ENCODE results near the gene FOXP4. TPM values are rescaled to one million over a fixed set of nuclear protein-coding genes. Genes with fewer than 3 reads are reported as not detected.
A peak's percentile ranks its signal among the peaks of the same experiment; 100 is the strongest.

The FOXP4 gene, protein sequence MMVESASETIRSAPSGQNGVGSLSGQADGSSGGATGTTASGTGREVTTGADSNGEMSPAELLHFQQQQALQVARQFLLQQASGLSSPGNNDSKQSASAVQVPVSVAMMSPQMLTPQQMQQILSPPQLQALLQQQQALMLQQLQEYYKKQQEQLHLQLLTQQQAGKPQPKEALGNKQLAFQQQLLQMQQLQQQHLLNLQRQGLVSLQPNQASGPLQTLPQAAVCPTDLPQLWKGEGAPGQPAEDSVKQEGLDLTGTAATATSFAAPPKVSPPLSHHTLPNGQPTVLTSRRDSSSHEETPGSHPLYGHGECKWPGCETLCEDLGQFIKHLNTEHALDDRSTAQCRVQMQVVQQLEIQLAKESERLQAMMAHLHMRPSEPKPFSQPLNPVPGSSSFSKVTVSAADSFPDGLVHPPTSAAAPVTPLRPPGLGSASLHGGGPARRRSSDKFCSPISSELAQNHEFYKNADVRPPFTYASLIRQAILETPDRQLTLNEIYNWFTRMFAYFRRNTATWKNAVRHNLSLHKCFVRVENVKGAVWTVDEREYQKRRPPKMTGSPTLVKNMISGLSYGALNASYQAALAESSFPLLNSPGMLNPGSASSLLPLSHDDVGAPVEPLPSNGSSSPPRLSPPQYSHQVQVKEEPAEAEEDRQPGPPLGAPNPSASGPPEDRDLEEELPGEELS
- 1.2 and 1.5 TPM in 2 replicates for total RNA-seq (2014; rRNA removed; shearing (Covaris generic))
- polyA plus RNA-seq (2015; cell fraction: cytosol; rRNA removed), result 20.7 and 30.2 TPM in 2 replicates
- polyA plus RNA-seq (2015; cell fraction: nucleus; rRNA removed), result 4.6 and 6.9 TPM in 2 replicates

DNA sequence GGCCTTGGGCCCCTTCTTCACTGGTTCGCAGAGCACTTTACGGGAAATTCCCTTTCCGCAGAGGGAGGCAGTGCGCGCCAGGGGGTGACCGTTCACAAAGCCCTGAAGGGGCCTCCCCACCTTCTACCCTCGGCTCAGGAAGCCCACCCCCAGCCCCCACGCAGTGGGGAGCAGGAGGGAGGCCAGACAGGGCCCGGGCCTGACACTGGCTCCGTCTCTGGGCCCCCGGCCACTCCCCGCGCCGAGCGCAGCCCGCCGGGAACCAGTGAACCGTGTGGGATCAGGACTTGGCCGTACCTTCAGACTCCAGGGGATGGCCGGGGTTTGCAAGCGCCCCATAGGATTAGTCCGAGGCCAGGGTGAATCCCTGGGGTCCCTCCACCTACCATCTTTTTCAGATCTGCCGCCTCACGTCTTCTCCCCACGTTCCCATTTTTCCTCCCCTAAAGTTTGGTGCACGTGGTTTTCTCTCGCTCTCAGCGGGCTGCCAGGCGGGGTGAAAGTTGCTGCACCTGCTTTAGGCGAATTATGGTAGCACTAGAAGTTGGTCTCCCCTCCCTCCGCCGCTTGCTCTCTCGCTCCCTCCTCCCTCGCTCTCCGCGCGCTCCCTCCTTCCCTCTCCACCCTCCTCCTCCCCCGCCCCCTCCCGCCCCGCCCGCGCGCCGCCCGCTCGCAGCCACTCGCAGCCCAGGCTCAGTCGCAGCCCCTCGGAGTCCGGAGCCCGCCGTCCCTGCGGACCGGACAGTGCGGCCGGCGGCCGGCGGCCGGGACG, at the start of gene FOXP4:
TSS of gene FOXP4 (plus strand) at position 679 of the 772 bp plus-strand sequence. CDS start 19,380 bp downstream, outside the sequence.
- peak; percentile 92 for DNase-seq (ENCODE audit: low read depth, low spot score)
- in situ Hi-C loops (cut with HindIII; ENCODE audit: low pct_unique_long_range_greater_than_20kb, low sequenced_read_pairs), result no loop called here

DNA sequence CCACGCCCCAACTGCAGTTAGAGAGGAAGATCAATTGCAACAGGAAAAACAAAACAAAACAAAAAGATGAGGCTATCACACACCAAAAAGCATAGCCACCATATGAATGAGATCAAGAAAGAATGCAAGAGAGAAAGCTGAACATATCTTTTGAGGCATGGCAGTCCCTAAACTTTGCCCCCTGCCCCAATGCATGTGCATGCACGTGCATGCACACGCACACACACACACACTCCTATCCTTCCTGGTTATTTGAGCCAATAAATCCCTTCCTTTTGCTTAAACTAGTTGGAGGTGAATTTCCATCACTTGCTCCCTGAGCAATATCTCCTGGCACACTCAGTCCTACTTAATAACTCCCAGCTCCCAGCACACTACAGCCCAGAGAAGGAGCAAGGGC, 48.6 kb upstream of the FOXP4 start:
- no peak for DNase-seq (ENCODE audit: low read depth, low spot score)
- in situ Hi-C loops (cut with HindIII; ENCODE audit: low pct_unique_long_range_greater_than_20kb, low sequenced_read_pairs), result no loop called here

DNA sequence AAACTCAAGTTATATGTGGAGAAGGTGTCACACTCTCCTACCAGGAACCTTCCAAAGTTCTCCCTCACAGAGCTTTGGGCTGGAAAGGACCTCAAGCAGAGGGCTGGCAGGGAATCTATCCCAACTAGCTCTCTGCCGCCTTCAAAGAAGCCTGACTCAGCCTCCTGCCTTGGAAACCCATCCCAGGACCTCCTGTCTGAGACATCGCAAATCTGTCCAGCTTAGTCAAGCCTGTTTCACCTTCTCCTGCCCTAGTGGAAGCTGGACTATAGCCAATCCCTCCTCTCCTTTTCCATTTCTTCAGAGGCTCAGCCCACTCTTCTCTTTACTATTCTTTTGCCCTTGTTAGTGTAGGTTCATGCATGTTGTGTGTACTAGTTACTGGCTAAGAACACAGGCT, 48.2 kb upstream of the FOXP4 start:
- DNase-seq (ENCODE audit: low read depth, low spot score), result no peak
- in situ Hi-C loops (cut with HindIII; ENCODE audit: low pct_unique_long_range_greater_than_20kb, low sequenced_read_pairs), result no loop called here

DNA sequence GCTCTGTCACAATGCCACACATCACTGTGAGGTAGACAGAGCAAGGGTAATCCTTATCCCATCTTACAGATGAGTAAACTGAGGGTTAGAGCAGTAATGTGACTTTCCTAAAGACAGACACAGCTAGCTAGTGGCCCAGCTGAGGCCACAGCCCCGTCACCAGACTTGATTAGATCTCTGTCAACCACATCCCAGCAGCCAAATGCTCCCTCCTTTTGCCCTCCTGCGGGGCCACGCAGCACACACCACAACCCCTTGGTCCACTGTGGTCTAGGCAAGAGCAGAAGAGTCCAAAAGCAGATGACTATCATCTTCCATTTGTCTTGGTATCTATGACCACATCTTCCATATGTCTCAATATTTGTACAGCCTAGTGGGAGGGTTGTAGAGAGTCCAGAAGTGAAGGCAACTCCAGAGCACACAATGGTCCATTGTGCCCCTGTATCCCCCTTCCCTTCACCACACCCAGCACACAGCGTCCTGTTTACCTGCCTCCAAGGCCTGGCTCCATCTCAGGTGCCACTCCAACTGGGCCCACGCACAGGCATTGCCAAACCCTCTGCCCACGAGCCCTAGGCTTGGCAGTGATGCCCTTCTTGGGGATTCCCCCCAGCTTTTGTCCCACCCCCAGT, 47.1 kb upstream of the FOXP4 start:
- no peak for DNase-seq (ENCODE audit: low read depth, low spot score)
- in situ Hi-C loops (cut with HindIII; ENCODE audit: low pct_unique_long_range_greater_than_20kb, low sequenced_read_pairs), result no loop called here

DNA sequence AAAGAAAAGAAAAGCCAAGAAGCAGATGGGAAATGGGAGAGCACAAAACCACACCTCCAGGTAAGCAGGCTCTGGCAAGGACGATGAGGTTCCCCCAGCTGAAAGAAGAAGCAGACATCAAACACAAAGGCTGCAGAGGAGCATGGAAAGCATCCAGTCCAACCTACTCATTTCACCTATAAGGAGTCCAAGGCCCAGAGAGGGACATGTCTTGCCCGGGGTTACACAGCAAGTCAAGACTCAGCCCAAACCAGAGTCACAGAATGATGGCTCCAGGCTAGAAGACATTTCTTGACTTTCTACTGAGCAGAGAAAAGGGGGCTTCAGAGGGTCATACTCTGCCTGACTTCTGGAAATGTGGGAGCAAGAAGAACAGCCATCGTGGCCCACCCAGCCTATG, 45.6 kb upstream of the FOXP4 start:
- in situ Hi-C loops (cut with HindIII; ENCODE audit: low pct_unique_long_range_greater_than_20kb, low sequenced_read_pairs), result no loop called here
- DNase-seq (ENCODE audit: low read depth, low spot score), result no peak

DNA sequence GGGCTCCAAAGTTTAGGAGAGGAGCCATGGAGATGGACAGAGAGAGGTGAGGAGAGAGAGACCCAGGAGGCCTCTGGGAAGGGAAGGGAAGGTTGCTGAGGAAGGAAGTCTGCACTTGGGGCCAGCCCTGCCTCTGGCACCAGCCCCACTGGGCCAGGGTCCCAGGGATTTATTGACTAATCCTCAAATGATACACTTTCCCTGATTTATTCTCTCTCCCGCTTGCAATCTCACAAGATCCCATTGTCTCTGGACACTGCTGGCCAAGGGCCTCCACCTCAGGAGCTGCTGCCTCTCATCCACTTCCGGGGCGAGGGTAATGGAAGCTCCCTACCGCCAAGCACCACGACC, 43.6 kb upstream of the FOXP4 start:
- DNase-seq (ENCODE audit: low read depth, low spot score), result no peak
- in situ Hi-C loops (cut with HindIII; ENCODE audit: low pct_unique_long_range_greater_than_20kb, low sequenced_read_pairs), result no loop called here

DNA sequence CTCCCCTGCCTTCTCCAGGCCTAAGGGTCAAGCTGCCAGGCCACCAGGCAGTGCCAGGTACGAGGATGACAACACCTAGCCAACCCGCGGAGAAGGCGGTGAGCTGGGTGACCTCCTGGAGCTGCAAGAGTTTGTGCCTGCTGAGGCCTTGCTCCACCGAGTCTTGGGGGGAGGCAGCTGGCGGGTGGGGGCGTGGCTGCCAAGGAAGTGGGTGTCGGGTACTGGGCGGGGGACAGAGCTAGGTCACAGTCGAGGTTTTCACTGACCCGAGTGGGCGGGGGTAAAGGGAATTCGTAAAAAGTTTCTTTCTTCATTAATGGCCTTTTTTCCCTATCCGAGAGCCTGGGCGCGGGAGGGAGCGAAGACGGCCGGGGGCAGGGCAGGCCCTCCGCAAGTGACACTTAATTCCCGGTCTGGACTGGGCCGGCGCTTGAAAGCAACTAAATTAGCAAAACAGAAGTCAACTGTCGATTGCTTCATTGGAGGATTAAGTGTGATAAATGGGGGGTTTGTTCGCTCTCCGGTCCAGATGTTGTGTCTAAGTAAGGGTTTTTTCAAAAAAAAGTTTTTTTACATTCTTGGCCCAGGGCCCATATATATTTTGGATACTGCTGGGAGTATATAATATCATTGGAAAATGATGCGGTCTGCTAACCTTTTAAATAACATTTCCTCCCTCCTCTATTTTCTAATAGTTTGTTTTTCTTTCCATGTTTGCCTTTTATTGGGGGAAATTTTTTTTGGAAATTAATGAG, 43.1 kb upstream of the FOXP4 start:
- DNase-seq (ENCODE audit: low read depth, low spot score), result no peak
- in situ Hi-C loops (cut with HindIII; ENCODE audit: low pct_unique_long_range_greater_than_20kb, low sequenced_read_pairs), result no loop called here

DNA sequence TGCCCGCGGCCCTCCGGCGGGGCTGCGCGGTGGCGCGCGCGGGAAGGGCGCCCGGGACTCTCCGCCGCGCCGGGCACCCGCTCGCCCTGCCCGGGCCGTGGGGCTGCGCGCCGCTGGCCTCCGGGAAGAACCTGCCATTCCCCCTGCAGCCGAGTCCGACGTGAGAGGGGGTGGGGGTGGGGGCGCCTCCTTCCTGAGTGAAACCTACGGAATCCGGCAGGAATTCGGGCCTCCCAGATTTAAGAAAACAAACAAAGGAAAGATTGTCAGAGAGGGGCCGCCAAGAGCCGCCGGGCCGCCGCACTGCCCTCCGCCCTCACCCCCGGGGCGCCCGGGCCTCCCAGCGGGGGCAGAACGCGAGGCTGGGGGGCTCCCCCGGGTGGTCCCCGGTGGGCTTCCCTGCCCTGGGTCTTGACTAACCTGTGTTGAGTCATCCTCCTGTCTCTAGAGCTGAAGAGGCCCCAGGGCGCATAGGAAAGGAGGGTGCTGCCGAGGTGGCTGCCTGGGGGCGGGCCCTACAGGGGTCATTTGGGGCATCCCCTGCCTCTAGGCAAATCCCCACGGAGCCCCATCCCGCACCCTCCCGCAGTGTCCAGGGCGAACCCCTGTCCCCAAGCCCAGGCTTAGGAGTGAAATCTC, 42.2 kb upstream of the FOXP4 start:
- no peak for DNase-seq (ENCODE audit: low read depth, low spot score)
- in situ Hi-C loops (cut with HindIII; ENCODE audit: low pct_unique_long_range_greater_than_20kb, low sequenced_read_pairs), result no loop called here

DNA sequence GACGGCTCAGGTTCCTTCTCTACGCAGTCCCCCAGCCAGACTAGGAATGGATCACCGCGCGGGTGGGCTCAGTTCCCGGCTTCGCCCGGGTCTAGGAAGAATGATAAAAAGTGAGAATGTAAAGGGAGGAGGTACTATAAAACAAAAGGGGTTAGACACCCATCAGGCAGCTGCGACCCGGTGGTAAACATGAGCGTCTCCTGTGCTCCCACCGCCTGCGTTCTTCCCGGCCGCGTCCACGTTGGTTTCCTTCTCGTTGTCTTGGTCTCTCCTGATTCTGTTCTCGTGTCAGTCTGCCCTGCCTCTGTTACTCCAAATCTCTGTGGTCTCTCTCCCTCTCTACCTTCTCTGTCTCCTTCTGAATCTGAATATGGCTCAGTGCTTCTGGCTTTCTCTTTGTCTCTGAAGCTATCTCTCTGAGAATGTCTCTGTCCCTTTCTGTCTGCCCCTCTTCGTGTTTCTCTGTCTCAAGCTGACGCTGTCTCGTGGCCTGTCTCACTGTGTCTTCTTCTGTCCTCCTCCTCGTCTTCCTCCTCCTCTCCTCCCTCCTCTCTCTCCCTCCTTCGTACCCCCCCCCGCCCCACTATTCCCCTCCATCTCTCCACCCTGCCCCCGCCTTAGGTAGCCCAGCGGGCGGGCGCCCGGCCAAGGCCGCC, 41.6 kb upstream of the FOXP4 start:
- no peak for DNase-seq (ENCODE audit: low read depth, low spot score)
- in situ Hi-C loops (cut with HindIII; ENCODE audit: low pct_unique_long_range_greater_than_20kb, low sequenced_read_pairs), result no loop called here

DNA sequence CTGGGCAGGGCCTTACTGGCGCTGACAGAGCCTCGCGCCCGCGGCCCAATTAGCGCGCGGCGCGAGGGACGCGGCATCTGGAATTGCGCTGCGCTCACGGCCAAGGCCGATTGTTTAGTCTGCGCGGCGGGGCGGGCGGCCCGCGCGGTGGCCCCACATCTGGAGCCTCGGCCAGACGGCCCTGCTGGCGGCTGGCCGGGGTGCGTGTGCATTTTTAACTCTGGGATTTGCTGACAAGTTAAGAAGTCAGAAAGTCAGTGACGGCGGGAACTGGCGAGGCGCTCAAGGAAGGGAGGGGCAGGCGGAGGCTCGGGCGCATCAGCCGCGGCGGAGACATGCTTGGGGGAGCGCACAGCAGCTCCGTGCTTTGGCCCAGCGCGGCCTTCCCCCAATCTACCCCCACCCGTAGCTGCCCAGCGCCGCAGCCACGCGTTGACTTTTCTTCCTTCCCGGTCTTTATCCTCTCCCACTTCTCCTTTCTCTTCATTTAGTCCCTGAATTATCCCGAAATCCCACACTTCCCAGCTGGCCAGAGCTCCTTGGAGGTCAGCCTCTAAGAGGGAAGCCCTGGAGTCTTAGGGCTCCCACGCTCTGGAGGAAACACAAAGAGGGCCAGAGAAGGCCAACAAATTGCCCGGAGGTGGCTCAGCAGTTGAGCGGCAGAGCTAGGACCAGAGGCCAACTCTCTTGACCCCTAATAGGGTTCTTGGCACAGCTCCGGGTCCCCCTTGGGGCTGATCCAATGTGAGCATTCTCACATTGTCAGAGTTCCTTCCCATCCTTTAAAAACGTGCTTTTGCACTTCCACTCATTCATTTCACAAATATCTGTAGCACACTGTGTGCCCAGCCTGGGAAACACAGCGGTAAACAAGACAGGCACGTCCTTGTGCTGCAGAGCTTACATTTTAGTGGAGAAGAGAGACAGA, 40.8 kb upstream of the FOXP4 start:
- in situ Hi-C loops (cut with HindIII; ENCODE audit: low pct_unique_long_range_greater_than_20kb, low sequenced_read_pairs), result no loop called here
- no peak for DNase-seq (ENCODE audit: low read depth, low spot score)

DNA sequence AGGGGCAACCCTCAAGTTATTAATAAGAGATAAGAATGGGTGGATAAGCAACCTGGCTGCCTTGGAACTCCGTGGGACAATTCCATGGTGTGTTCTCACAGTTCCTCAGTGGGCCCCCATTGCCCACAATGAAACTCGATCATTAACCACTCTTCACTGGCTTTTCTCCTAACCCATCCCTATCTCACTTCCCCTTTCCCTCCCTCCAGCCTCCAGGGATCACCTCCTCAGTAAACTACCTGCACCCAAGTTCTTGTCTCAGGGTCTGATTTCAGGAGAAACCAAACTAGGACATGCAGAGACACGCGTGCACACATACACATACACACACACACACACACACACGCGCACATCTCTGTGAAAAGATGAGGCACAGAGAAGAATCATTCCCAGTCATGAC, 37.7 kb upstream of the FOXP4 start:
- in situ Hi-C loops (cut with HindIII; ENCODE audit: low pct_unique_long_range_greater_than_20kb, low sequenced_read_pairs), result no loop called here
- DNase-seq (ENCODE audit: low read depth, low spot score), result no peak

DNA sequence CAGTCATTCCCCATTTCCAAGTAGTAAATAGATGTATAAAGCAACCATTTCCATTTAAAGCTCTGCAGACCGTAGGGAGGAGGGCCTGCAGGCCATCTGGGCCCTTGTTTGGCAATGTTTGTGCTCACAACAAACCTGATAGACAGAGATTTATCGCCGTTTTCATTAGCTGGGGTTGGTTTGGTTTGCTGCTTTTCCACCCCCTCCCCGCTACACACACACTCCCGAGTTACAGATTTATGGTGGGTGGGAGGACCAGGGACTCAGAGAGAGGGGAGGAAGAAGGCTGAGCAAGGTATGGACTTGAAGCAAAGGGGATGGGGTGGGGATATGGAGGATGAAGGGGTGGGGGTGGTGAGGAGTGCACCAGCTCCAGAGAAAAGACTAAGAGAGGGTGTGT, 36.6 kb upstream of the FOXP4 start:
- DNase-seq (ENCODE audit: low read depth, low spot score), result no peak
- in situ Hi-C loops (cut with HindIII; ENCODE audit: low pct_unique_long_range_greater_than_20kb, low sequenced_read_pairs), result no loop called here

DNA sequence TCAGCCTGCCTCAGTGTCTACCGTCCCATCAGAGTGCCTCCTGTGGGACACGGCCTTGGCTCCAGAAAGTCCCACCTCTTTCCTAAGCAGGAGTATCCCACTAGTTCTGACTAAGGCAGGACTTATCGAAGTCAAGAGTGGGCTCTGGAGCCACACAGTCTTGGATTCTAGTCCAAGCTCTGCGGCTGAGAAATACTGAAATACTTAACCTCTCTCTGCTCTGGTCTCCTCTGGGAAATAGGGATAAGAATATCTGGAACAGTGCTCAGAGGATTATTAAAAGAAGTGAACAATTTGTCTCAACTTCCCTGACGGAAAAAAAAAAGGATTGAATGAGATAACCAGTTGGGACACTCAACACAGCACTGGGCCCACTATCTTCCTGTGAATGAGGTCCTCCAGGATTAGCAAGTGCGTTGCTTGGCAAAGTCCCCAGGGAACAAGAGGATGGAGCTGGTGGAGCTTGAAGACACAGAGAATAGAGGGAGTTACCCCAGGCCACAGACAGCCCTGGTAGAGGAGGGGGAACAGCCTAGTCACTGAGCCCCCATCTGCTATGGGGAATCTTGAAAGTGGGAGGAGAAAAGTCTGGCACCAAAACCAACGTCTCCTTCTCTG, 34.6 kb upstream of the FOXP4 start:
- in situ Hi-C loops (cut with HindIII; ENCODE audit: low pct_unique_long_range_greater_than_20kb, low sequenced_read_pairs), result no loop called here
- DNase-seq (ENCODE audit: low read depth, low spot score), result no peak

DNA sequence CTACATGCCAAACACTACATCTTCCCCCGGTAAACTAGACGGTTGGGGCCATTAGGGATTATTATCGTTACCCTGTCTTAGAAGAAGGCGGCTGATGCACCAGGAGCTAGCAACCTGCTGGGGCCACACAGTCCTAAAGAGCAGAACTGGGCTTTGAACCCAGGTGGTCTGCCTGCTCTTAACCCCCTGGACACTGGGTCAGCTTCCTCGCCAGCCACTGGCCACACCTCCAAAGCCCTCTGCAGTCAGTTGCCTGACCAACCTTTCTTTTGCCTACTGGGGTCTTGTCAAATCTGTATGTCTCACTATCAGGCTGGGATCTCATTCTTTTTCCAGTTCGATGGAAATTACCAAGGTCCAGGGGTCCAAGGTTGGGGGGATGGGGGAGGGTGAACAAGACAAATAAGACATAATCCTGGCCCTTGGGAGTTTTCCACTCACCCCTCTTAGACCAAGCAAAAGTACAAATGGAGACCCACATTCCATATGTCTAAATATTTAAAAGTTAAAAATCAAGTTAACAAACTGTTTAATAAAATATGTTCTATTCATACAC, 34.0 kb upstream of the FOXP4 start:
- no peak for DNase-seq (ENCODE audit: low read depth, low spot score)
- in situ Hi-C loops (cut with HindIII; ENCODE audit: low pct_unique_long_range_greater_than_20kb, low sequenced_read_pairs), result no loop called here

DNA sequence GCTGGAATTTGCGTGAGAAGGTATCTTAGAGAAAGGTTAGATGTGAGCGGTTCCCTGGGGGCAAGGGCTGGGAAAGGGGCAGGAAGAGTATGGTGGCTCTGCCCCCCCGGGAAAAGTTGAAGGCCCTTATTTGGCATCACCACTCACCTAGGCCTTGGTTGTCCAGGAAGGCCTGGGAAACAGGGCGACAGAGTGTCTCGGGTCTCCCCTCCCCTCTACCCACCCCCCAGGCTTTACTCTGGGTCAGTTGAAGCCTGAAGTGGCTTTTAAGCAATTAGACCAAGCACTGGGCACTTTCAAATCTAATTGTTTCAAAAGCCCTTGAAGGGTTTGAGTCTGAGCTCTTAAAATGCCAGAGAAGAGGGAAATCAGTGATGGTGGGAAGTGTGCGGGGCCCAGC, 30.2 kb upstream of the FOXP4 start:
- in situ Hi-C loops (cut with HindIII; ENCODE audit: low pct_unique_long_range_greater_than_20kb, low sequenced_read_pairs), result no loop called here
- no peak for DNase-seq (ENCODE audit: low read depth, low spot score)

All from SK-MEL-5 (cell line).